CD8-positive, alpha-beta memory T cell (primary cell): ENCODE results near the gene EFHC1. TPM values are rescaled to one million over a fixed set of nuclear protein-coding genes. Genes with fewer than 3 reads are reported as not detected.
"Not testable (repeated sequence)": the region's sequence is repeated elsewhere in the genome, so short reads cannot be mapped to it uniquely, and the experiment has no call there.

ENCODE experiments used
- CTCF ChIA-PET: fragments of 350-600 bp; sonication (Branson Sonifier 250); formaldehyde crosslinking; loops from one replicate; lab custom pipeline; 2021; ENCODE audit warnings: antibody characterized with exemption; lab: Charles Lee
- POLR2A ChIA-PET: fragments of 350-600 bp; sonication (Branson Sonifier 250); formaldehyde crosslinking; loops from one replicate; lab custom pipeline; 2021; ENCODE audit warnings: antibody characterized with exemption; lab: Charles Lee
- DNase-seq, 5 donors: peaks; one replicate each; pipeline versions ENCODE4 v3.0.0 to v3.0.0-alpha.2; 2020 to 2022; ENCODE audit warnings: mixed read lengths in 1 of 5
- H3K27ac ChIP-seq: one replicate; pipeline ENCODE4 v1.7.0; 2013; ENCODE audit warnings: low read depth, mild to moderate bottlenecking, low read length, moderate library complexity
- H3K27me3 ChIP-seq: 2 replicates; pipeline ENCODE4 v1.7.0; 2013; ENCODE audit warnings: low read length, mild to moderate bottlenecking; ENCODE audit not compliant: insufficient read depth, poor library complexity, severe bottlenecking
- H3K36me3 ChIP-seq: 2 replicates; pipeline ENCODE4 v1.7.0; 2013; ENCODE audit warnings: mild to moderate bottlenecking, low read length, moderate library complexity; ENCODE audit not compliant: insufficient read depth
- H3K4me1 ChIP-seq: 2 replicates; pipeline ENCODE4 v1.7.0; 2013; ENCODE audit warnings: mild to moderate bottlenecking, low read length, moderate library complexity; ENCODE audit not compliant: insufficient read depth
- H3K4me3 ChIP-seq: 2 replicates; pipeline ENCODE4 v1.7.0; 2013; ENCODE audit warnings: mild to moderate bottlenecking, low read length
- H3K9me3 ChIP-seq: 2 replicates; pipeline ENCODE4 v1.7.0; 2013; ENCODE audit warnings: mild to moderate bottlenecking, low read length
- H3K27ac Mint-ChIP-seq, 8 donors: one replicate each; pipeline ENCODE4 v1.8.0; 2020 to 2021; ENCODE audit warnings: mixed read lengths in 8 of 8, mild to moderate bottlenecking in 6 of 8, inconsistent platforms in 3 of 8, moderate library complexity in 3 of 8
- H3K27me3 Mint-ChIP-seq, 2 donors: one replicate each; pipeline ENCODE4 v1.8.0; 2020 to 2021; ENCODE audit warnings: mixed read lengths in 2 of 2, mild to moderate bottlenecking in 1 of 2, moderate library complexity in 1 of 2
- H3K36me3 Mint-ChIP-seq, 3 donors: one replicate each; pipeline ENCODE4 v1.8.0; 2020 to 2021; ENCODE audit warnings: mixed read lengths in 3 of 3, inconsistent platforms in 1 of 3, mild to moderate bottlenecking in 1 of 3
- H3K4me1 Mint-ChIP-seq, 3 donors: one replicate each; pipeline ENCODE4 v1.8.0; 2020 to 2021; ENCODE audit warnings: mixed read lengths in 3 of 3, inconsistent platforms in 1 of 3, mild to moderate bottlenecking in 1 of 3
- H3K4me3 Mint-ChIP-seq, 7 donors: one replicate each; pipeline ENCODE4 v1.8.0; 2020 to 2021; ENCODE audit warnings: mixed read lengths in 7 of 7, mild to moderate bottlenecking in 6 of 7, moderate library complexity in 4 of 7, inconsistent platforms in 2 of 7
- H3K9me3 Mint-ChIP-seq, 5 donors: one replicate each; pipeline ENCODE4 v1.8.0; 2020 to 2022; ENCODE audit warnings: mixed read lengths in 5 of 5, mild to moderate bottlenecking in 3 of 5, moderate library complexity in 2 of 5, inconsistent platforms in 1 of 5
- polyA plus RNA-seq: library from polyadenylated mRNA; unstranded; fragments of 300-500 nt; fragmentation: Illumina TruSeq; gene quantifications from one replicate; pipeline ENCODE4 v1.2.3, GENCODE V29; 2021
- total RNA-seq, 2 experiments: library from RNA; stranded (reverse); gene quantifications; one replicate each; pipeline ENCODE4 v1.2.3, GENCODE V29; 2021

The EFHC1 gene
- total and polyA plus RNA-seq, 3 experiments from 2014 or later, result 1.9 to 5.1 (median 2.6) TPM

DNA sequence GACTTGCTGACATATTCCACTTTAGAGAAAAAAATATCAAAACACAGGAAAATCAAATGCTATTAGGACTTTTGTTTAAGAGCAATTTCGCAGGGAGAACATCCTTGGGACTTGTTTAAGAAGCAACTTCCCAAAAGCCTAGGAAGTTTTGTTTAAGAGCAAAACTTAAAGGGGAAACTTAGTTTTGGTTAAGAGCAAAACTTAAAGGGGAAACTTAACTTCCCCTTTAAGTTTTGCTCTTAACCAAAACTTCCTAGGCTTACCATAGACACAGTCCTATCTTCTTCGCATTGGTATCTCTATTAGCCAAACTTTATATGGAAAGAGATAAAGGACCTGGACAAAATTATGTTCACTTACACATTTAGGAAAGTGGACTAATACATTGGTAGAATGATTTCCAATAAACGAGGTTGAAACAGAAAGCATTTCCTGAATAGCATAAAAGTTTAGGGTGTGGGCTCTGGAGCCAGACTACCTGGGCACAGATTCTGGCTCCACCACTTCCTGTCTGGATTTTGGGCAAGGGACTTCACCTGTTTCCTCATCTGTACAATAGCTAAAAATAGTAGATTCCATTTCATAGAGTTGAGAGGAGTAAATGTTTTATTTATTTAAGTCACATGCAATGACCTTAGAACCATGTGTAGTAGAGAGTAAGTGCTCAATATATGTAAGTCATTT is 42.5 kb upstream of the EFHC1 start:
- DNase-seq, result no peak
- Histone ChIP-seq H3K4me1 (peaks cover 58% of the 10 kb centered on the region), H3K27me3 (no peaks in the 10 kb centered on the region), H3K9me3 (no peaks in the 10 kb centered on the region), H3K36me3 (no peaks in the 10 kb centered on the region), H3K27ac (no peak overlapping the region), H3K4me3 (no peak overlapping the region)
- Mint-ChIP-seq H3K9me3 (peaks cover 0 to 9% (median 0%) of the 10 kb centered on the region in 5 donors), H3K27ac (peak overlapping the region in 7 of 8 donors; percentile 17 to 87 (median 82)), H3K4me3 (peak overlapping the region in 4 of 7 donors; percentile 20 to 55 (median 28)), H3K36me3 (peaks cover 12 to 39% (median 17%) of the 10 kb centered on the region in 3 donors), H3K4me1 (peaks cover 57 to 82% (median 81%) of the 10 kb centered on the region in 3 donors), H3K27me3 (no peaks in the 10 kb centered on the region)
- POLR2A ChIA-PET, result interaction anchor here (1.9 kb wide), 1 partner anchor 15 kb away, joined by 4 read pairs; the partner anchor contains the start of gene PAQR8
- CTCF ChIA-PET, result interaction anchor here (0.9 to 3.7 kb wide), 5 partner anchors 12 to 23 kb away, joined by 3 to 15 read pairs (median 4); partner anchors contain the start of gene PAQR8

DNA sequence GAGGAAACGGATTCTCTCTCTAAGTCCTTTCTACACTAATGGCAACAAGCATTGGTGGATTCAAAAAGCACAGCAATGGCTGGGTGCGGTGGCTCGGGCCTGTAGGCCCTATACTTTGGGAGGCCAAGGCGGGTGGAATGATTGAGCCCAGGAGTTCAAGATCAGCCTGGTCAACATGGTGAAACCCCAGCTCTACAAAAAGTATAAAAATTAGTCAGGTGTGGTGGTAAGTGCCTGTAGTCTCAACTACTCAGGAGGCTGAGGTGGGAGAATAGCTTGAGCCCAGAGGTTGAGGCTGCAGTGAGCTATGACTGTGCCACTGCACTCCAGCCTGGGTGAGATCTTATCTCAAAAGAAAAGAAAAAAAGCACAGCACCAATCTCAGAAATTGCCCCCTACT is 38.9 kb upstream of the EFHC1 start:
- Histone ChIP-seq H3K36me3 (no peaks in the 10 kb centered on the region), H3K4me3 (no peak overlapping the region), H3K4me1 (peaks cover 44% of the 10 kb centered on the region), H3K27ac (no peak overlapping the region), H3K27me3 (no peaks in the 10 kb centered on the region), H3K9me3 (no peaks in the 10 kb centered on the region)
- CTCF ChIA-PET, result interaction anchor here (1.1 to 2.4 kb wide), 3 partner anchors 8 to 96 kb away, joined by 4 to 10 read pairs (median 4); no protein-coding TSS in a partner anchor
- Mint-ChIP-seq H3K4me1 (peaks cover 58 to 81% (median 80%) of the 10 kb centered on the region in 3 donors), H3K27me3 (no peaks in the 10 kb centered on the region), H3K36me3 (peaks cover 3 to 27% (median 6%) of the 10 kb centered on the region in 3 donors), H3K9me3 (no peaks in the 10 kb centered on the region), H3K27ac (peak overlapping the region in 2 of 8 donors; percentile 14 to 36), H3K4me3 (peak overlapping the region in 2 of 7 donors; percentile 23 to 39)
- no peak for DNase-seq
- POLR2A ChIA-PET, result no interaction called here

- Mint-ChIP-seq H3K27me3 (no peaks in the 10 kb centered on the region), H3K9me3 (no peaks in the 10 kb centered on the region), H3K36me3 (peaks cover 0 to 24% (median 6%) of the 10 kb centered on the region in 3 donors), H3K27ac (peak overlapping the region in 7 of 8 donors; percentile 24 to 85 (median 67)), H3K4me3 (peak overlapping the region in 1 of 7 donors; percentile 5), H3K4me1 (peaks cover 51 to 79% (median 71%) of the 10 kb centered on the region in 3 donors)
- CTCF ChIA-PET, result no interaction called here
- H3K27me3 ChIP-seq, result no peaks in the 10 kb centered on the region
- H3K4me1 ChIP-seq, result peaks cover 34% of the 10 kb centered on the region
- no peak for DNase-seq
- H3K4me3 ChIP-seq, result no peak overlapping the region
- H3K36me3 ChIP-seq, result no peaks in the 10 kb centered on the region
- H3K27ac ChIP-seq, result no peak overlapping the region
- POLR2A ChIA-PET, result interaction anchor here (0.6 kb wide), 1 partner anchor 116 kb away, joined by 3 read pairs; no protein-coding TSS in a partner anchor
- H3K9me3 ChIP-seq, result no peaks in the 10 kb centered on the region
Measured at GRCh38 chr6:52384145-52384766, 35.9 kb upstream of the EFHC1 start.

GRCh38 chr6:52385074-52385473 is 35.1 kb upstream of the EFHC1 start:
- CTCF ChIA-PET, result no interaction called here
- Histone ChIP-seq H3K4me1 (peaks cover 40% of the 10 kb centered on the region), H3K9me3 (no peaks in the 10 kb centered on the region), H3K27ac (no peak overlapping the region), H3K4me3 (no peak overlapping the region), H3K36me3 (no peaks in the 10 kb centered on the region), H3K27me3 (no peaks in the 10 kb centered on the region)
- no peak overlapping the region for H3K4me3 Mint-ChIP-seq
- peaks cover 0 to 22% (median 6%) of the 10 kb centered on the region in 3 donors for H3K36me3 Mint-ChIP-seq
- H3K9me3 Mint-ChIP-seq, result no peaks in the 10 kb centered on the region
- POLR2A ChIA-PET, result no interaction called here
- H3K4me1 Mint-ChIP-seq, result peaks cover 56 to 83% (median 75%) of the 10 kb centered on the region in 3 donors
- DNase-seq, result no peak
- no peaks in the 10 kb centered on the region for H3K27me3 Mint-ChIP-seq
- H3K27ac Mint-ChIP-seq, result peak overlapping the region; percentile 48 to 94 (median 65)

DNA sequence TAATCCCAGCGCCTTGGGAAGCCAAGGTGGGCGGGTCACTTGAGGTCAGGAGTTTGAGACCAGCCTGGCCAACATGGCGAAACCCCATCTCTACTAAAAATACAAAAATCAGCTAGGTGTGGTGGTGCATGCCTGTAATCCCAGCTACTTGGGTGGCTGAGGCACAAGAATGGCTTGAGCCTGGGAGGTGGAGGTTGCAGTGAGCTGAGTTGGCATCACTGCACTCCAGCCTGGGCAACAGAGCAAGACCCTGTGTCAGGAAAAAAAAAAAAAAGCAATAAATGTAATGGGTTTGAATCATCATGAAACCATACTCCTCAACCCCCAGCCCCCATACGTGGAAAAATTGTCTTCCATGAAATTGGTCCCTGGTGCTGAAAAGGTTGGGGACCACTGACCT is 32.0 kb upstream of the EFHC1 start:
- H3K27me3 ChIP-seq, H3K27me3 Mint-ChIP-seq, H3K36me3 Mint-ChIP-seq, H3K4me3 ChIP-seq, H3K27ac ChIP-seq, H3K9me3 Mint-ChIP-seq, H3K4me3 Mint-ChIP-seq, H3K9me3 ChIP-seq, H3K36me3 ChIP-seq, DNase-seq: not testable (repeated sequence)
- ChIA-PET POLR2A (interaction anchor here (0.9 to 3.3 kb wide), 2 partner anchors 25 to 26 kb away, joined by 3 to 27 read pairs; partner anchors contain the start of gene PAQR8), CTCF (interaction anchor here (1.1 to 6.4 kb wide), 6 partner anchors 12 to 103 kb away, joined by 3 to 69 read pairs (median 6); partner anchors contain the start of genes MCM3 and PAQR8)
- H3K4me1 ChIP-seq, result peaks cover 49% of the 10 kb centered on the region
- Mint-ChIP-seq H3K27ac (peak overlapping the region in 6 of 8 donors; percentile 91 to 98 (median 94)), H3K4me1 (peaks cover 68 to 90% (median 79%) of the 10 kb centered on the region in 3 donors)

- ChIA-PET POLR2A (interaction anchor here (3.3 kb wide), 1 partner anchor 26 kb away, joined by 27 read pairs; the partner anchor contains the start of gene PAQR8), CTCF (interaction anchor here (1.2 to 6.4 kb wide), 8 partner anchors 8 to 126 kb away, joined by 3 to 69 read pairs (median 12); partner anchors contain the start of genes MCM3 and PAQR8)
- peaks cover 0 to 5% (median 2%) of the 10 kb centered on the region in 3 donors for H3K36me3 Mint-ChIP-seq
- H3K27ac Mint-ChIP-seq, result peak overlapping the region; percentile 76 to 98 (median 95)
- Histone ChIP-seq H3K4me3 (no peak overlapping the region), H3K27me3 (no peaks in the 10 kb centered on the region), H3K9me3 (no peaks in the 10 kb centered on the region), H3K27ac (peak overlapping the region; percentile 55), H3K4me1 (peaks cover 56% of the 10 kb centered on the region), H3K36me3 (no peaks in the 10 kb centered on the region)
- H3K27me3 Mint-ChIP-seq, result no peaks in the 10 kb centered on the region
- H3K4me1 Mint-ChIP-seq, result peaks cover 70 to 93% (median 83%) of the 10 kb centered on the region in 3 donors
- H3K9me3 Mint-ChIP-seq, result no peaks in the 10 kb centered on the region
- peak overlapping the region in 4 of 7 donors; percentile 80 to 86 (median 82) for H3K4me3 Mint-ChIP-seq
- no peak for DNase-seq
Measured at GRCh38 chr6:52388790-52389189, 31.4 kb upstream of the EFHC1 start.

DNA sequence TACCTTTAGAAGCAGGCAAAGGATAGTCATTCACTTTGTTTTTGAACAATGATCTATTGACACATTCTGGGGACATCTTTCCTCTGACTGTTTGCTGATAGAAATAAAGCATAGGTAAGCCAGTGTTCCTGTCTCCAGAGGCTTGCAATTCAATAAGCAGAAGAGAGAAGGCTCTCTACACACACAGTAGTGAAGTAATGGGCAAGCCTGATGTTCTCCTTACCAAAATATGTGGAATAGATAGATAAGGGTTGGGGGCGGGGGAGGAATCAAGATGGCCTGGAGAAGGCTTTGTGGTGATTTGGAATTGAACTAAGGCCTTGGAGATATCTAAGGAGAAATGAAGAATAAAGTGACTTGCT is 30.9 kb upstream of the EFHC1 start:
- Histone ChIP-seq H3K36me3 (no peaks in the 10 kb centered on the region), H3K9me3 (no peaks in the 10 kb centered on the region), H3K4me1 (peaks cover 61% of the 10 kb centered on the region), H3K27ac (peak overlapping the region; percentile 55), H3K4me3 (peak overlapping the region; percentile 33), H3K27me3 (no peaks in the 10 kb centered on the region)
- ChIA-PET POLR2A (interaction anchor here (1.6 to 3.3 kb wide), 4 partner anchors 10 to 104 kb away, joined by 6 to 27 read pairs (median 15); partner anchors contain the start of genes MCM3 and PAQR8), CTCF (interaction anchor here (1.1 to 6.4 kb wide), 11 partner anchors 8 to 274 kb away, joined by 4 to 69 read pairs (median 10); partner anchors contain the start of genes MCM3 and PAQR8)
- H3K4me3 Mint-ChIP-seq, result peak overlapping the region; percentile 70 to 86 (median 80)
- H3K27me3 Mint-ChIP-seq, result no peaks in the 10 kb centered on the region
- H3K27ac Mint-ChIP-seq, result peak overlapping the region; percentile 89 to 98 (median 95)
- H3K36me3 Mint-ChIP-seq, result peaks cover 0 to 2% (median 0%) of the 10 kb centered on the region in 3 donors
- no peak for DNase-seq
- H3K9me3 Mint-ChIP-seq, result no peaks in the 10 kb centered on the region
- H3K4me1 Mint-ChIP-seq, result peaks cover 70 to 93% (median 83%) of the 10 kb centered on the region in 3 donors
